ENCODE measurements around the gene DGKI. TPM values are rescaled to one million over a fixed set of nuclear protein-coding genes. Genes with fewer than 3 reads are reported as not detected.

The DGKI gene
- total and polyA plus RNA-seq, 2 donors (not counting 1 experiment from before 2014, with no cell fraction given) = not detected

GRCh38 chr7:137661634-137662033, 185.1 kb downstream of the DGKI start:
- TF ChIP-seq, protein P1, sequence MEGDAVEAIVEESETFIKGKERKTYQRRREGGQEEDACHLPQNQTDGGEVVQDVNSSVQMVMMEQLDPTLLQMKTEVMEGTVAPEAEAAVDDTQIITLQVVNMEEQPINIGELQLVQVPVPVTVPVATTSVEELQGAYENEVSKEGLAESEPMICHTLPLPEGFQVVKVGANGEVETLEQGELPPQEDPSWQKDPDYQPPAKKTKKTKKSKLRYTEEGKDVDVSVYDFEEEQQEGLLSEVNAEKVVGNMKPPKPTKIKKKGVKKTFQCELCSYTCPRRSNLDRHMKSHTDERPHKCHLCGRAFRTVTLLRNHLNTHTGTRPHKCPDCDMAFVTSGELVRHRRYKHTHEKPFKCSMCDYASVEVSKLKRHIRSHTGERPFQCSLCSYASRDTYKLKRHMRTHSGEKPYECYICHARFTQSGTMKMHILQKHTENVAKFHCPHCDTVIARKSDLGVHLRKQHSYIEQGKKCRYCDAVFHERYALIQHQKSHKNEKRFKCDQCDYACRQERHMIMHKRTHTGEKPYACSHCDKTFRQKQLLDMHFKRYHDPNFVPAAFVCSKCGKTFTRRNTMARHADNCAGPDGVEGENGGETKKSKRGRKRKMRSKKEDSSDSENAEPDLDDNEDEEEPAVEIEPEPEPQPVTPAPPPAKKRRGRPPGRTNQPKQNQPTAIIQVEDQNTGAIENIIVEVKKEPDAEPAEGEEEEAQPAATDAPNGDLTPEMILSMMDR (IDR thresholded peaks at IDR 0.05) = no peak
- TF ChIP-seq EZH2 (IDR thresholded peaks at IDR 0.05; ENCODE audit: borderline replicate concordance, insufficient read depth, low read depth, low read length, poor library complexity, severe bottlenecking) = no peak
- DNase-seq = no peak
- no peaks in the 10 kb centered on the region for H3K9me3 ChIP-seq (ENCODE audit: control extremely low read depth in 1 of 3, control insufficient read depth in 2 of 3, insufficient read depth in 1 of 3, low read length in 2 of 3)
- ChIA-PET CTCF (no interaction called here), POLR2A (no interaction called here)
- Mint-ChIP-seq H3K9me3 (ENCODE audit: insufficient read depth) (no peaks in the 10 kb centered on the region), H3K27me3 (peaks cover 6% of the 10 kb centered on the region), H3K4me3 (no peak overlapping the region), H3K4me1 (no peaks in the 10 kb centered on the region), H3K27ac (no peak overlapping the region)
- H4K20me1 ChIP-seq (ENCODE audit: control insufficient read depth, insufficient read depth, low read length, poor library complexity, severe bottlenecking) = no peaks in the 10 kb centered on the region
- H3K4me1 ChIP-seq (ENCODE audit: control insufficient read depth in 2 of 2, insufficient read depth in 2 of 2, low read length in 2 of 2) = no peaks in the 10 kb centered on the region
- H3K4me3 ChIP-seq (ENCODE audit: control extremely low read depth in 1 of 5, extremely low read depth in 1 of 5, insufficient read depth in 1 of 5, low read depth in 2 of 5, low read length in 4 of 5) = no peak overlapping the region
- no peak overlapping the region for H3K27ac ChIP-seq (ENCODE audit: low read length in 2 of 2)
- H2AFZ ChIP-seq (ENCODE audit: insufficient read depth, low read depth, low read length, poor library complexity, severe bottlenecking) = no peak overlapping the region
- no peak overlapping the region for H3K4me2 ChIP-seq (replicated peaks; ENCODE audit: low read depth, low read length, poor library complexity, severe bottlenecking)
- no peaks in the 10 kb centered on the region for H3K79me2 ChIP-seq (ENCODE audit: control insufficient read depth, insufficient read depth, low read length)
- WGBS (ENCODE audit: insufficient coverage) = no CpG with 5 or more reads among the region's 4 CpGs
- ATAC-seq (ENCODE audit: low read depth) = no peak
- intact Hi-C loops (cut with micrococcal nuclease) = no loop called here
- H3K27me3 ChIP-seq (replicated peaks in 1 of 4; ENCODE audit: control extremely low read depth in 1 of 4, control insufficient read depth in 3 of 4, insufficient read depth in 4 of 4, low read length in 3 of 4) = no peaks in the 10 kb centered on the region
- no peak overlapping the region for H3K9ac ChIP-seq (ENCODE audit: low read length)
- H3K36me3 ChIP-seq (replicated peaks in 1 of 2; ENCODE audit: control extremely low read depth in 1 of 2, control insufficient read depth in 1 of 2, extremely low read depth in 1 of 2, insufficient read depth in 2 of 2, low read length in 1 of 2) = no peaks in the 10 kb centered on the region

DNA sequence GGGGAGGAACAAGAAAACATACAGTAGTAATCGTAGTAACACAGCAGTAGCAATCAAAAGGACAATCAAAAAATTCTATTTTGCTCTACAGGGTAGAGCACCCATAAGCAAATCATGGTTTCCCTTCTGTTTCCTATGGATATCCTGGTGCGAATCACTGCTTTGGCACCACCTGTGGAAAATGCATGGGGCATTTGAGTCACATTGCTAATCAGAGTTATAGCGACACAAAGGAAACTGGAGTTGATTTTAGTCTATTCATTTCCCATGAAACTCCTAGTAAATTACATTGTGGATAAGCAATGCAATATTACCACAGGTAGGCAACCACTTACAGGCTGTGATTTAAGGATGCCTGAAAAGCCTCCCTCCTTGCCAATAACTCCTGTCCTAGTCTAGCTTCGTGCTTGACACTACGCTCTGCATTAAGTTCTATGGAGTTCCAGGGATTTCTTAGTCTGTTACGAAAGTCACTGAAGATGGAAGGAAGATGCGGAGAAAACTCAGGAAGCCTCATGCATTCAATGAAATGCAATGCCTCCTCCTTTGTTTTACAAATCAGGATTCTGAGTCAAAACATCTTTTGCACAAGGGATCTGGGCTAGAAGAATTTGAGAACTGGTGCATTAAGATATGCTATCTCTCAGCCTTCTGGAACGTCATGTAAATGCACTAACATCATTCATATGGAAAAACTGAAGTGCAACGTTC, 188.4 kb downstream of the DGKI start:
- no peaks in the 10 kb centered on the region for H3K36me3 ChIP-seq (replicated peaks in 1 of 2; ENCODE audit: control extremely low read depth in 1 of 2, control insufficient read depth in 1 of 2, extremely low read depth in 1 of 2, insufficient read depth in 2 of 2, low read length in 1 of 2)
- no peak overlapping the region for H3K9ac ChIP-seq (ENCODE audit: low read length)
- H3K79me2 ChIP-seq (ENCODE audit: control insufficient read depth, insufficient read depth, low read length) = no peaks in the 10 kb centered on the region
- Mint-ChIP-seq H3K27ac (no peak overlapping the region), H3K27me3 (peaks cover 11% of the 10 kb centered on the region), H3K9me3 (ENCODE audit: insufficient read depth) (no peaks in the 10 kb centered on the region), H3K4me1 (no peaks in the 10 kb centered on the region), H3K4me3 (no peak overlapping the region)
- no peak overlapping the region for H3K27ac ChIP-seq (ENCODE audit: low read length in 2 of 2)
- H3K4me1 ChIP-seq (ENCODE audit: control insufficient read depth in 2 of 2, insufficient read depth in 2 of 2, low read length in 2 of 2) = no peaks in the 10 kb centered on the region
- H3K27me3 ChIP-seq (replicated peaks in 1 of 4; ENCODE audit: control extremely low read depth in 1 of 4, control insufficient read depth in 3 of 4, insufficient read depth in 4 of 4, low read length in 3 of 4) = no peaks in the 10 kb centered on the region
- intact Hi-C loops (cut with micrococcal nuclease) = no loop called here
- H3K9me3 ChIP-seq (ENCODE audit: control extremely low read depth in 1 of 3, control insufficient read depth in 2 of 3, insufficient read depth in 1 of 3, low read length in 2 of 3) = no peaks in the 10 kb centered on the region
- TF ChIP-seq EZH2 (IDR thresholded peaks at IDR 0.05; ENCODE audit: borderline replicate concordance, insufficient read depth, low read depth, low read length, poor library complexity, severe bottlenecking) = no peak
- TF ChIP-seq, protein P1 (IDR thresholded peaks at IDR 0.05) = no peak
- DNase-seq (no peak), ATAC-seq (ENCODE audit: low read depth) (no peak)
- no peak overlapping the region for H2AFZ ChIP-seq (ENCODE audit: insufficient read depth, low read depth, low read length, poor library complexity, severe bottlenecking)
- H4K20me1 ChIP-seq (ENCODE audit: control insufficient read depth, insufficient read depth, low read length, poor library complexity, severe bottlenecking) = no peaks in the 10 kb centered on the region
- ChIA-PET CTCF (interaction anchor here (1.4 kb wide), 1 partner anchor 10 kb away, joined by 6 read pairs; no protein-coding TSS in a partner anchor), POLR2A (no interaction called here)
- no peak overlapping the region for H3K4me2 ChIP-seq (replicated peaks; ENCODE audit: low read depth, low read length, poor library complexity, severe bottlenecking)
- H3K4me3 ChIP-seq (ENCODE audit: control extremely low read depth in 1 of 5, extremely low read depth in 1 of 5, insufficient read depth in 1 of 5, low read depth in 2 of 5, low read length in 4 of 5) = no peak overlapping the region
- WGBS (ENCODE audit: insufficient coverage) = 69% methylated on average over 3 of the region's 9 CpGs

Data from B cell (primary cell).